IMR-90 (cell line): ENCODE data around the gene RAB3GAP2.

Source experiments
- BHLHE40 ChIP-seq: fragments of 150-350 bp; IDR thresholded peaks from 2 replicates; pipeline ENCODE4 v1.6.1; 2016; ENCODE audit warnings: mild to moderate bottlenecking, low read depth, low read length
- CHD1 ChIP-seq: IDR thresholded peaks from 2 replicates; pipeline ENCODE4 v1.6.1; 2012; ENCODE audit warnings: low read depth, low read length, improper control_type of control experiment
- FOS ChIP-seq: fragments of 150-350 bp; IDR thresholded peaks from 2 replicates; pipeline ENCODE4 v1.6.1; 2016; ENCODE audit warnings: low read depth, low read length
- MAFK ChIP-seq: IDR thresholded peaks from 2 replicates; pipeline ENCODE4 v1.6.1; 2012; ENCODE audit warnings: low read depth, low read length, improper control_type of control experiment
- MXI1 ChIP-seq: IDR thresholded peaks from 2 replicates; pipeline ENCODE4 v1.6.1; 2012; ENCODE audit warnings: low read depth, mild to moderate bottlenecking, low read length, moderate library complexity, borderline replicate concordance
- NFE2L2 ChIP-seq: fragments of 150-350 bp; IDR thresholded peaks from 2 replicates; pipeline ENCODE4 v1.6.1; 2016; ENCODE audit warnings: low read depth, mild to moderate bottlenecking, low read length
- POLR2A ChIP-seq: IDR thresholded peaks from 2 replicates; pipeline ENCODE4 v1.6.1; 2012; ENCODE audit warnings: mild to moderate bottlenecking, low read depth, low read length
- RAD21 ChIP-seq: IDR thresholded peaks from 2 replicates; pipeline ENCODE4 v1.6.1; 2012; ENCODE audit warnings: low read length, improper control_type of control experiment
- RFX5 ChIP-seq: IDR thresholded peaks from 2 replicates; pipeline ENCODE4 v1.8.0; 2012; ENCODE audit warnings: low read depth, mild to moderate bottlenecking, low read length, moderate library complexity
- TF ChIP-seq, protein P1 (sequence below): fragments of 150-350 bp; IDR thresholded peaks from 2 replicates; pipeline ENCODE4 v1.6.1; 2017; ENCODE audit warnings: mild to moderate bottlenecking, antibody characterized with exemption, low read length, low read depth
- TF ChIP-seq, protein P2 (sequence below): conservative IDR thresholded peaks from 2 replicates; pipeline ENCODE4 v1.5.1; 2012; ENCODE audit warnings: mild to moderate bottlenecking, low read depth, low read length, improper control_type of control experiment
- TF ChIP-seq, protein P3 (sequence below): fragments of 150-350 bp; IDR thresholded peaks from 2 replicates; pipeline ENCODE4 v1.6.1; 2016; ENCODE audit warnings: low read depth, mild to moderate bottlenecking, low read length, moderate library complexity, borderline replicate concordance

- TF ChIP-seq NFE2L2: no peak
- TF ChIP-seq, protein P1, sequence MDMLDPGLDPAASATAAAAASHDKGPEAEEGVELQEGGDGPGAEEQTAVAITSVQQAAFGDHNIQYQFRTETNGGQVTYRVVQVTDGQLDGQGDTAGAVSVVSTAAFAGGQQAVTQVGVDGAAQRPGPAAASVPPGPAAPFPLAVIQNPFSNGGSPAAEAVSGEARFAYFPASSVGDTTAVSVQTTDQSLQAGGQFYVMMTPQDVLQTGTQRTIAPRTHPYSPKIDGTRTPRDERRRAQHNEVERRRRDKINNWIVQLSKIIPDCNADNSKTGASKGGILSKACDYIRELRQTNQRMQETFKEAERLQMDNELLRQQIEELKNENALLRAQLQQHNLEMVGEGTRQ: no peak
- TF ChIP-seq MAFK: no peak
- TF ChIP-seq, protein P2, sequence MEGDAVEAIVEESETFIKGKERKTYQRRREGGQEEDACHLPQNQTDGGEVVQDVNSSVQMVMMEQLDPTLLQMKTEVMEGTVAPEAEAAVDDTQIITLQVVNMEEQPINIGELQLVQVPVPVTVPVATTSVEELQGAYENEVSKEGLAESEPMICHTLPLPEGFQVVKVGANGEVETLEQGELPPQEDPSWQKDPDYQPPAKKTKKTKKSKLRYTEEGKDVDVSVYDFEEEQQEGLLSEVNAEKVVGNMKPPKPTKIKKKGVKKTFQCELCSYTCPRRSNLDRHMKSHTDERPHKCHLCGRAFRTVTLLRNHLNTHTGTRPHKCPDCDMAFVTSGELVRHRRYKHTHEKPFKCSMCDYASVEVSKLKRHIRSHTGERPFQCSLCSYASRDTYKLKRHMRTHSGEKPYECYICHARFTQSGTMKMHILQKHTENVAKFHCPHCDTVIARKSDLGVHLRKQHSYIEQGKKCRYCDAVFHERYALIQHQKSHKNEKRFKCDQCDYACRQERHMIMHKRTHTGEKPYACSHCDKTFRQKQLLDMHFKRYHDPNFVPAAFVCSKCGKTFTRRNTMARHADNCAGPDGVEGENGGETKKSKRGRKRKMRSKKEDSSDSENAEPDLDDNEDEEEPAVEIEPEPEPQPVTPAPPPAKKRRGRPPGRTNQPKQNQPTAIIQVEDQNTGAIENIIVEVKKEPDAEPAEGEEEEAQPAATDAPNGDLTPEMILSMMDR: no peak
- no peak for TF ChIP-seq MXI1
- TF ChIP-seq BHLHE40: no peak
- no peak for TF ChIP-seq RAD21
- TF ChIP-seq POLR2A: no peak
- TF ChIP-seq RFX5: no peak
- TF ChIP-seq FOS: no peak
- TF ChIP-seq CHD1: no peak
- TF ChIP-seq, protein P3, sequence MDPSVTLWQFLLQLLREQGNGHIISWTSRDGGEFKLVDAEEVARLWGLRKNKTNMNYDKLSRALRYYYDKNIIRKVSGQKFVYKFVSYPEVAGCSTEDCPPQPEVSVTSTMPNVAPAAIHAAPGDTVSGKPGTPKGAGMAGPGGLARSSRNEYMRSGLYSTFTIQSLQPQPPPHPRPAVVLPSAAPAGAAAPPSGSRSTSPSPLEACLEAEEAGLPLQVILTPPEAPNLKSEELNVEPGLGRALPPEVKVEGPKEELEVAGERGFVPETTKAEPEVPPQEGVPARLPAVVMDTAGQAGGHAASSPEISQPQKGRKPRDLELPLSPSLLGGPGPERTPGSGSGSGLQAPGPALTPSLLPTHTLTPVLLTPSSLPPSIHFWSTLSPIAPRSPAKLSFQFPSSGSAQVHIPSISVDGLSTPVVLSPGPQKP: no peak
Measured at GRCh38 chr1:220129479-220130210, 142.6 kb downstream of the RAB3GAP2 start.
